ENCODE data around the gene ABLIM3. TPM values are rescaled to one million over a fixed set of nuclear protein-coding genes. Genes with fewer than 3 reads are reported as not detected.

The ABLIM3 gene
- total RNA-seq, 1 donor from 2014 or later: 3.9 TPM

DNA sequence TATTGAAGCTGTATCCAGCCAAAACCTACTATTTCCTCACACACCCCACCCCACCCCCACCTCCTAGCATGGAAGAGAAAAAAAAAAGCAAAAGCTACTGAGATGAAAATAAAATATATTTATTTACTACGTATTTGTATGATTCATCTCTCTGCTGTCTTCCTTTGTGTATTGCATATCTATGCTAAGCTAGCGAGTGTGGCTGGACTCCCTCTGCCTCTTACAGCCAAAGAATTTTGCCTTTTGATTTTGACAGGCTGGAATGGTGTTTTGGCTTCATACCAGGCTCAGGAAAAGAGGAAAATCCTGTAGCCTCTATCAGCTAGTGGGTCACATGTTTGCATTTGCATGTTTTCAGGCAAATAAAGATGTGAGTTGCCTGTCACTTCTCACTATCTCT lies 2.2 kb downstream of the ABLIM3 start:
- H3K36me3 ChIP-seq (ENCODE audit: insufficient read depth, low read length): no peaks in the 10 kb centered on the region
- peak; percentile 81 for DNase-seq (ENCODE audit: low read depth)
- TF ChIP-seq EZH2 (IDR thresholded peaks at IDR 0.05; ENCODE audit: insufficient read depth, low read length): no peak
- TF ChIP-seq, protein P1, sequence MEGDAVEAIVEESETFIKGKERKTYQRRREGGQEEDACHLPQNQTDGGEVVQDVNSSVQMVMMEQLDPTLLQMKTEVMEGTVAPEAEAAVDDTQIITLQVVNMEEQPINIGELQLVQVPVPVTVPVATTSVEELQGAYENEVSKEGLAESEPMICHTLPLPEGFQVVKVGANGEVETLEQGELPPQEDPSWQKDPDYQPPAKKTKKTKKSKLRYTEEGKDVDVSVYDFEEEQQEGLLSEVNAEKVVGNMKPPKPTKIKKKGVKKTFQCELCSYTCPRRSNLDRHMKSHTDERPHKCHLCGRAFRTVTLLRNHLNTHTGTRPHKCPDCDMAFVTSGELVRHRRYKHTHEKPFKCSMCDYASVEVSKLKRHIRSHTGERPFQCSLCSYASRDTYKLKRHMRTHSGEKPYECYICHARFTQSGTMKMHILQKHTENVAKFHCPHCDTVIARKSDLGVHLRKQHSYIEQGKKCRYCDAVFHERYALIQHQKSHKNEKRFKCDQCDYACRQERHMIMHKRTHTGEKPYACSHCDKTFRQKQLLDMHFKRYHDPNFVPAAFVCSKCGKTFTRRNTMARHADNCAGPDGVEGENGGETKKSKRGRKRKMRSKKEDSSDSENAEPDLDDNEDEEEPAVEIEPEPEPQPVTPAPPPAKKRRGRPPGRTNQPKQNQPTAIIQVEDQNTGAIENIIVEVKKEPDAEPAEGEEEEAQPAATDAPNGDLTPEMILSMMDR (IDR thresholded peaks at IDR 0.05; ENCODE audit: insufficient read depth, low read depth, low read length): no peak
- H2AFZ ChIP-seq (ENCODE audit: low read depth, low read length): no peak overlapping the region
- H3K27me3 ChIP-seq (ENCODE audit: insufficient read depth, low read length): no peaks in the 10 kb centered on the region
- peaks cover 31% of the 10 kb centered on the region for H3K79me2 ChIP-seq (ENCODE audit: insufficient read depth, low read length)
- Mint-ChIP-seq H3K4me3 (ENCODE audit: unreplicated experiment) (no peak overlapping the region), H3K36me3 (ENCODE audit: low read depth, unreplicated experiment) (no peaks in the 10 kb centered on the region), H3K4me1 (ENCODE audit: low read depth, unreplicated experiment) (peaks cover 13% of the 10 kb centered on the region), H3K9me3 (ENCODE audit: unreplicated experiment) (no peaks in the 10 kb centered on the region), H3K27me3 (ENCODE audit: low read depth, unreplicated experiment) (no peaks in the 10 kb centered on the region), H3K27ac (ENCODE audit: unreplicated experiment) (no peak overlapping the region)
- H3K9me3 ChIP-seq (ENCODE audit: insufficient read depth, low read depth, low read length): no peaks in the 10 kb centered on the region
- H3K4me2 ChIP-seq (ENCODE audit: low read length): peak overlapping the region; percentile 71
- H4K20me1 ChIP-seq (ENCODE audit: insufficient read depth, low read length): no peaks in the 10 kb centered on the region
- H3K4me1 ChIP-seq (ENCODE audit: insufficient read depth, low read length): peaks cover 24% of the 10 kb centered on the region
- H3K9ac ChIP-seq (ENCODE audit: low read length): peak overlapping the region; percentile 27
- FAIRE-seq: no peak
- H3K4me3 ChIP-seq (ENCODE audit: insufficient read depth, low read depth, low read length): no peak overlapping the region
- peak overlapping the region; percentile 50 for H3K27ac ChIP-seq (ENCODE audit: low read depth, low read length)

DNA sequence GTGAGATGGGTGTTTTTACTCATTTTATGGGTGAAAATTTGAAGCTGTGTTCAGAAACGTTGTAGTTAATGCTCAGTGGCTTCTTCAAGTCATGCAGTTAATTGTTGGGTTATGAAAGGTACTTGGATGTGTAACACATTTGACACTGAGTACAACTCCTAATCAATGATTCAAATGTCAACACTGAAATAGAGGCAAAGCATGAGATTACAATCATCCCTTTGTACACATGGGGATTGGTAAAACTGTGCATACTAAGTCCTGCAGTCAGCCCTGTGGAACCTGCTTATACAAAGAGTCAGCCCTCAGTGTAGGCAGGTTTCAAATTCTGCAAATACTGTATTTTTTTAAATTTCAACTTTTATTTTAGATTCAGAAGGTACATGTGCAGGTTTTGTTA lies 3.3 kb downstream of the ABLIM3 start:
- H3K27ac ChIP-seq (ENCODE audit: low read depth, low read length): no peak overlapping the region
- H3K27ac Mint-ChIP-seq (ENCODE audit: unreplicated experiment): no peak overlapping the region
- no peaks in the 10 kb centered on the region for H3K27me3 Mint-ChIP-seq (ENCODE audit: low read depth, unreplicated experiment)

DNA sequence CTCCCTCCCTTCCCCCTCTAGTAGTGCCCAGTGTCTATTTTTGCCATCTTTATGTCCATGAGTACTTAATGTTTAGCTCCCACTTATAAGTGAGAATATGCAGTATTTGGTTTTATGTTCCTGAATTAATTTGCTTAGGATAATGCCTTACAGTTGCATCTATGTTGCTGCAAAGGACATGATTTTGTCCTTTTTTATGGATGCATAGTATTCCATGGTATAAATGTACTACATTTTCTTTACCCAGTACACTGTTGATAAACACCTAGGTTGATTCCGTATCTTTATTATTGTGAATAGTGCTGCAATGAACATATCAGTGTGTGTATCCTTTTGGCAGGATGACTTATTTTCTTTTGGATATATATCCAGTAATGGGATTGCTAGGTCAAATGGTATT lies 3.8 kb downstream of the ABLIM3 start:
- H3K4me2 ChIP-seq (ENCODE audit: low read length): no peak overlapping the region
- peaks cover 24% of the 10 kb centered on the region for H3K4me1 ChIP-seq (ENCODE audit: insufficient read depth, low read length)
- Mint-ChIP-seq H3K27ac (ENCODE audit: unreplicated experiment) (no peak overlapping the region), H3K36me3 (ENCODE audit: low read depth, unreplicated experiment) (no peaks in the 10 kb centered on the region), H3K4me3 (ENCODE audit: unreplicated experiment) (no peak overlapping the region), H3K4me1 (ENCODE audit: low read depth, unreplicated experiment) (peaks cover 13% of the 10 kb centered on the region), H3K9me3 (ENCODE audit: unreplicated experiment) (no peaks in the 10 kb centered on the region), H3K27me3 (ENCODE audit: low read depth, unreplicated experiment) (no peaks in the 10 kb centered on the region)
- H3K9ac ChIP-seq (ENCODE audit: low read length): no peak overlapping the region
- H3K27ac ChIP-seq (ENCODE audit: low read depth, low read length): no peak overlapping the region
- no peak overlapping the region for H2AFZ ChIP-seq (ENCODE audit: low read depth, low read length)
- no peak for FAIRE-seq
- no peak overlapping the region for H3K4me3 ChIP-seq (ENCODE audit: insufficient read depth, low read depth, low read length)
- DNase-seq (ENCODE audit: low read depth): no peak
- H3K27me3 ChIP-seq (ENCODE audit: insufficient read depth, low read length): no peaks in the 10 kb centered on the region
- no peaks in the 10 kb centered on the region for H3K36me3 ChIP-seq (ENCODE audit: insufficient read depth, low read length)
- peaks cover 42% of the 10 kb centered on the region for H3K79me2 ChIP-seq (ENCODE audit: insufficient read depth, low read length)
- TF ChIP-seq EZH2 (IDR thresholded peaks at IDR 0.05; ENCODE audit: insufficient read depth, low read length): no peak
- TF ChIP-seq, protein P1 (IDR thresholded peaks at IDR 0.05; ENCODE audit: insufficient read depth, low read depth, low read length): no peak
- no peaks in the 10 kb centered on the region for H4K20me1 ChIP-seq (ENCODE audit: insufficient read depth, low read length)
- H3K9me3 ChIP-seq (ENCODE audit: insufficient read depth, low read depth, low read length): no peaks in the 10 kb centered on the region

More for the DNA sequence above, 3.3 kb downstream of the ABLIM3 start:
- Histone ChIP-seq H3K4me2 (ENCODE audit: low read length) (peak overlapping the region; percentile 71), H3K4me1 (ENCODE audit: insufficient read depth, low read length) (peaks cover 24% of the 10 kb centered on the region), H3K36me3 (ENCODE audit: insufficient read depth, low read length) (no peaks in the 10 kb centered on the region), H4K20me1 (ENCODE audit: insufficient read depth, low read length) (no peaks in the 10 kb centered on the region), H3K9ac (ENCODE audit: low read length) (no peak overlapping the region), H3K4me3 (ENCODE audit: insufficient read depth, low read depth, low read length) (peak overlapping the region; percentile 13), H3K27me3 (ENCODE audit: insufficient read depth, low read length) (no peaks in the 10 kb centered on the region), H2AFZ (ENCODE audit: low read depth, low read length) (no peak overlapping the region), H3K79me2 (ENCODE audit: insufficient read depth, low read length) (peaks cover 37% of the 10 kb centered on the region), H3K9me3 (ENCODE audit: insufficient read depth, low read depth, low read length) (no peaks in the 10 kb centered on the region)
- FAIRE-seq (no peak), DNase-seq (ENCODE audit: low read depth) (no peak)
- H3K4me3 Mint-ChIP-seq (ENCODE audit: unreplicated experiment): no peak overlapping the region
- TF ChIP-seq, protein P1 (IDR thresholded peaks at IDR 0.05; ENCODE audit: insufficient read depth, low read depth, low read length): no peak
- TF ChIP-seq EZH2 (IDR thresholded peaks at IDR 0.05; ENCODE audit: insufficient read depth, low read length): no peak
- peaks cover 13% of the 10 kb centered on the region for H3K4me1 Mint-ChIP-seq (ENCODE audit: low read depth, unreplicated experiment)
- H3K9me3 Mint-ChIP-seq (ENCODE audit: unreplicated experiment): no peaks in the 10 kb centered on the region
- H3K36me3 Mint-ChIP-seq (ENCODE audit: low read depth, unreplicated experiment): no peaks in the 10 kb centered on the region
